MM.1S (cell line): Measurements from ENCODE around the gene TP63.

Experiments
- EZH2 ChIP-seq: fragments of 300-600 bp; sonication (generic); optimal IDR thresholded peaks from 2 replicates; pipeline ENCODE3; 2017; ENCODE audit warnings: low read depth, mild to moderate bottlenecking, antibody characterized with exemption, low read length, mixed read lengths
- TF ChIP-seq, protein P1 (sequence below): fragments of 300-600 bp; sonication (generic); IDR thresholded peaks from 2 replicates; pipeline ENCODE4 v1.5.1; 2016; ENCODE audit warnings: antibody characterized with exemption, low read length, mixed read lengths

DNA sequence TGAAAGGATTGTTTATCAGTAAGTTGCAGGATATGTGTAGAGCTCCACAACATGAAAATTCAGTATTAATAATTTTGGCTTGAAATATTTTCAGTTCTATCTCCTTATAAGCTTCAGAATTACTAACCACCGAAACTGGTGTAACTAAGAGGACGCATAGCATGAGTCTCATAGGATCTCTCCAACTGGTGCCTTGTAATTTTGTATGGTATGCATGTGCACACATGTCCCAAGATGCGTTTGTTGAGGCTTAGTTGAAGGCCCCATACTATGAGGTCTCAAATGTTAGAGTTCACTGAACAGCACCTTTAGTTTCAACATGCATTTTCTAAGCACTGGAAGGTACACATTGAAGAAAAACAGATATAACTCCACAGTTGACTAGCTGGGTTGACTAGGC, 195.4 kb downstream of the TP63 start:
- no peak for TF ChIP-seq EZH2
- TF ChIP-seq, protein P1, sequence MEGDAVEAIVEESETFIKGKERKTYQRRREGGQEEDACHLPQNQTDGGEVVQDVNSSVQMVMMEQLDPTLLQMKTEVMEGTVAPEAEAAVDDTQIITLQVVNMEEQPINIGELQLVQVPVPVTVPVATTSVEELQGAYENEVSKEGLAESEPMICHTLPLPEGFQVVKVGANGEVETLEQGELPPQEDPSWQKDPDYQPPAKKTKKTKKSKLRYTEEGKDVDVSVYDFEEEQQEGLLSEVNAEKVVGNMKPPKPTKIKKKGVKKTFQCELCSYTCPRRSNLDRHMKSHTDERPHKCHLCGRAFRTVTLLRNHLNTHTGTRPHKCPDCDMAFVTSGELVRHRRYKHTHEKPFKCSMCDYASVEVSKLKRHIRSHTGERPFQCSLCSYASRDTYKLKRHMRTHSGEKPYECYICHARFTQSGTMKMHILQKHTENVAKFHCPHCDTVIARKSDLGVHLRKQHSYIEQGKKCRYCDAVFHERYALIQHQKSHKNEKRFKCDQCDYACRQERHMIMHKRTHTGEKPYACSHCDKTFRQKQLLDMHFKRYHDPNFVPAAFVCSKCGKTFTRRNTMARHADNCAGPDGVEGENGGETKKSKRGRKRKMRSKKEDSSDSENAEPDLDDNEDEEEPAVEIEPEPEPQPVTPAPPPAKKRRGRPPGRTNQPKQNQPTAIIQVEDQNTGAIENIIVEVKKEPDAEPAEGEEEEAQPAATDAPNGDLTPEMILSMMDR: no peak
